GM12878 (cell line): ENCODE data around the gene ZNF366.

Source experiments
- EZH2 ChIP-seq: IDR thresholded peaks from 2 replicates; pipeline ENCODE4 v1.6.1; 2012; ENCODE audit warnings: low read depth, mild to moderate bottlenecking, control low read depth, inconsistent platforms, low read length, borderline replicate concordance; ENCODE audit not compliant: control insufficient read depth
- JUND ChIP-seq: IDR thresholded peaks from 2 replicates; pipeline ENCODE4 v1.6.1; 2012; ENCODE audit warnings: low read depth, mild to moderate bottlenecking, low read length, improper control_type of control experiment, moderate library complexity
- RFX5 ChIP-seq: IDR thresholded peaks from 2 replicates; pipeline ENCODE4 v1.6.1; 2011; ENCODE audit warnings: low read depth, low read length, improper control_type of control experiment
- TF ChIP-seq, protein P1 (sequence below), 3 experiments: IDR thresholded peaks in 2 of 3; conservative IDR thresholded peaks in 1 of 3; 2 replicates each; pipeline ENCODE4 v1.5.1; 2011; ENCODE audit warnings: low read depth in 3 of 3, low read length in 3 of 3, mild to moderate bottlenecking in 3 of 3, control low read depth in 2 of 3, moderate library complexity in 2 of 3, inconsistent platforms in 1 of 3, mixed read lengths in 1 of 3; ENCODE audit not compliant: control insufficient read depth in 2 of 3, insufficient read depth in 1 of 3; ENCODE audit errors: extremely low read depth in 1 of 3

- TF ChIP-seq RFX5 (no peak), EZH2 (no peak), JUND (no peak)
- TF ChIP-seq, protein P1, sequence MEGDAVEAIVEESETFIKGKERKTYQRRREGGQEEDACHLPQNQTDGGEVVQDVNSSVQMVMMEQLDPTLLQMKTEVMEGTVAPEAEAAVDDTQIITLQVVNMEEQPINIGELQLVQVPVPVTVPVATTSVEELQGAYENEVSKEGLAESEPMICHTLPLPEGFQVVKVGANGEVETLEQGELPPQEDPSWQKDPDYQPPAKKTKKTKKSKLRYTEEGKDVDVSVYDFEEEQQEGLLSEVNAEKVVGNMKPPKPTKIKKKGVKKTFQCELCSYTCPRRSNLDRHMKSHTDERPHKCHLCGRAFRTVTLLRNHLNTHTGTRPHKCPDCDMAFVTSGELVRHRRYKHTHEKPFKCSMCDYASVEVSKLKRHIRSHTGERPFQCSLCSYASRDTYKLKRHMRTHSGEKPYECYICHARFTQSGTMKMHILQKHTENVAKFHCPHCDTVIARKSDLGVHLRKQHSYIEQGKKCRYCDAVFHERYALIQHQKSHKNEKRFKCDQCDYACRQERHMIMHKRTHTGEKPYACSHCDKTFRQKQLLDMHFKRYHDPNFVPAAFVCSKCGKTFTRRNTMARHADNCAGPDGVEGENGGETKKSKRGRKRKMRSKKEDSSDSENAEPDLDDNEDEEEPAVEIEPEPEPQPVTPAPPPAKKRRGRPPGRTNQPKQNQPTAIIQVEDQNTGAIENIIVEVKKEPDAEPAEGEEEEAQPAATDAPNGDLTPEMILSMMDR (IDR thresholded peaks at IDR 0.05 in 2 of 3, conservative IDR thresholded peaks at IDR 0.05 in 1 of 3; ENCODE audit: control insufficient read depth in 2 of 3, extremely low read depth in 1 of 3, insufficient read depth in 1 of 3, low read depth in 3 of 3, low read length in 3 of 3): no peak
Measured at GRCh38 chr5:72541501-72542225, 34.5 kb upstream of the ZNF366 start.
